GM12872 (cell line): ENCODE data around the gene MEMO1.

ENCODE experiments used
- TF ChIP-seq, protein P1 (sequence below): IDR thresholded peaks from 3 replicates; pipeline ENCODE4 v1.5.1; 2011; ENCODE audit warnings: low read depth, mild to moderate bottlenecking, low read length, moderate library complexity; ENCODE audit not compliant: insufficient read depth

MEMO1 gene

DNA sequence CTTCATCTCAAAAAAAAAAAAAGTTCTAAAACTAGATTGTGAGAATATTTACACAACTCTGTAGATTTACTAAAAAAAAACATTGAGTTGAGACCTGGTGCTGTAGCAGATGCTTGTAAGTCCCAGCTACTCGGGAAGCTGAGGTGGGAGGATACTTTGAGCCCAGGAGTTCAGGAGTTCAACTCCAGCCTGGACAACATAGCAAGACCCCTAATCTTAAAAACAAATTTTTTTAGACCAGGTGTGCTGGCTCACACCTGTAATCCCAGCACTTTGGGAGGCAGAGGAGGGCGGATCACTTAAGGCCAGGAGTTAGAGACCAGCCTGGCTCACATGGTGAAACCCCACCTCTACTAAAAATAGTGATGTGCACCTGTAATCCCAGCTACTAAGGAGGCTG is 108.9 kb downstream of the MEMO1 start:
- TF ChIP-seq, protein P1, sequence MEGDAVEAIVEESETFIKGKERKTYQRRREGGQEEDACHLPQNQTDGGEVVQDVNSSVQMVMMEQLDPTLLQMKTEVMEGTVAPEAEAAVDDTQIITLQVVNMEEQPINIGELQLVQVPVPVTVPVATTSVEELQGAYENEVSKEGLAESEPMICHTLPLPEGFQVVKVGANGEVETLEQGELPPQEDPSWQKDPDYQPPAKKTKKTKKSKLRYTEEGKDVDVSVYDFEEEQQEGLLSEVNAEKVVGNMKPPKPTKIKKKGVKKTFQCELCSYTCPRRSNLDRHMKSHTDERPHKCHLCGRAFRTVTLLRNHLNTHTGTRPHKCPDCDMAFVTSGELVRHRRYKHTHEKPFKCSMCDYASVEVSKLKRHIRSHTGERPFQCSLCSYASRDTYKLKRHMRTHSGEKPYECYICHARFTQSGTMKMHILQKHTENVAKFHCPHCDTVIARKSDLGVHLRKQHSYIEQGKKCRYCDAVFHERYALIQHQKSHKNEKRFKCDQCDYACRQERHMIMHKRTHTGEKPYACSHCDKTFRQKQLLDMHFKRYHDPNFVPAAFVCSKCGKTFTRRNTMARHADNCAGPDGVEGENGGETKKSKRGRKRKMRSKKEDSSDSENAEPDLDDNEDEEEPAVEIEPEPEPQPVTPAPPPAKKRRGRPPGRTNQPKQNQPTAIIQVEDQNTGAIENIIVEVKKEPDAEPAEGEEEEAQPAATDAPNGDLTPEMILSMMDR, result no peak

DNA sequence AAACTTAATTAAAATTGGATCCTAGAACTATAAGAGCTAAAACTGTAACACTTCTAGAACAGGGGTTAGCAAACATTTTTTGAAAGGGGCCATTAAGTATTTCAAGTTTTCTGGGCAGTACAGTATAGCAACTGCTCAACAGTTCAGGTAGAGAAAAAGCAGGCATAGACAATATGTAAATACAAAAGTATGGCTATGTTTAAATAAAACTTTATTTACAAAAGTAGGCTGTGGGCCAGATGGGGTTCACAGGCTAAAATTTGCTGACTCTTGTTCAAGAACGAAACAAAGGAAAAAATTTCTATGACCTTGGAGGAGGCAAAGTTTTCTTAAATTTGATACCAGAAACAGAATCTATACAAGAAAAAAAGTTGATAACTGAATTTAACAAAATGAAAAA is 114.5 kb downstream of the MEMO1 start:
- TF ChIP-seq, protein P1, result no peak

DNA sequence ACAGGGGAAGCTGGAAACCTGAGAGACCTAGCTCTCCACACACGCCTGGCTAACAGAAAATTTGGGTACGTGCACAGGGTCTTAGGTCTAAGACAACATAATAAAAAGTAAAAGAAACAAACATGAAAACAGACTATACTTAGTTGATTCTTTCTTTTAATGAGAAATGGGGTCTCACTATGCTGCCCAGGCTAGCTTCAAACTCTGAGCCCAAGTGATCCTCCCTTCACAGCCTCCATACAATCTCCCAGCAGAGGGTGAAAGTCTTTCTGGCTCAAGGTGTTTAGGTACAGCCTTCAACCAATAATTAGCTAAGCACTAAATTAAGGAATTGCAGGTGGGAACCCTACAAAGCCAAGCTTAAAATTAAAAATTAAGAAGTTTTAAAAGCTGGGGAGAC is 116.2 kb downstream of the MEMO1 start:
- TF ChIP-seq, protein P1, result no peak

DNA sequence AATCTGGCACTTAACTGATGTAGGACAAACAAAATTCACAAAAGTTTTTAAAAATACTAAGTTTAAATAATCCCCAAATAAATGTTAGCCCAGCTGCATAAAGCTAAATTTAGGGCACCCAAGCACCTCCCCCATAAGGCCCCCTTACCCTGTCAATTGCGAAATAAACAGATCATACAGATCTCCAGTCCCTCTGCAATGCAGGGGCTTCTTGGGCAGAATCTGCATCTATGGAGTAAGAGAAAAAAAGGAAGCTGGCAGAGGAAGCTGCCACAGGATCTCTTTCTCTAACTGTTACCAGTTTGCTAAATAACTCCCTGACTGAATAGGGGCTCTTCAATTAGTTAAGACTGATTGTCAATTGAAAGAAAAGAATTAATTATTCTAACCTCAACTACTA is 117.7 kb downstream of the MEMO1 start:
- TF ChIP-seq, protein P1, result no peak

DNA sequence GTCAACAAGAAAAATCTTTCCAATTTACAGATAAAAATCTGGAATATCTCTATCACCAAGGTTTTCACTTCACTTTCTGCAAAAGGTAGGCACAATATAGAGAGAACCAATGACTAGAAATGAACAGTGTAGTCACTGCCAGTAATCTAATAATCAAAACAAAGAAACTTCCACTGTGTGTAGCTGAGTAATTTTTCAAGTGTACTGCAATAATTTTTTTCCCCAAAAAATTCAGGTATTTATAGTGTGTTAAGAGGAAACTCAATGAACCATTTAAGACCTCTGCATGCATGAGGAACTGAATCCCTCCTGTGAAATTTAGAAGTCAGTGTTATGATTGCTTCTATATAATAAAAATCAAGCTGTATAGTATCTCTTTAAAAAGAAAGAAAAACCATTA is 121.8 kb downstream of the MEMO1 start:
- TF ChIP-seq, protein P1, result no peak

DNA sequence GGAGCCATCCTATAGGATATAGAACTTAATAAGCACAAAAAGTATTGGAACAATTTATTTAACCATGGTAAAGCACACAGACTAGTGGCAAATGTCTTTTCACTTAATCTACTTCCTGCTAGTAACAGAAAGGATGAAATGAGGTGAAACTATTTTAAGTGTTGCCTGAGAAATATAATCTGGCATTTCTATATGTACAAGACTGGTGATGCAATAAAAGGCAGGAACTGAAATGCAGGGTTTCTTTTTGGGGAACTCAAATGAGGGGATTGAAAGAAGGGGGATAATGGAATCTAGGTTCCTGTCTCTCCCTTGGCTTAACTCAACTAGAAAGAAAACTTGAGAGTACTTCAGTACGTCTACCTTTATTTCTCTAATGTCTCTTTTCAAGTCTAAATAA is 122.3 kb downstream of the MEMO1 start:
- TF ChIP-seq, protein P1, result no peak

DNA sequence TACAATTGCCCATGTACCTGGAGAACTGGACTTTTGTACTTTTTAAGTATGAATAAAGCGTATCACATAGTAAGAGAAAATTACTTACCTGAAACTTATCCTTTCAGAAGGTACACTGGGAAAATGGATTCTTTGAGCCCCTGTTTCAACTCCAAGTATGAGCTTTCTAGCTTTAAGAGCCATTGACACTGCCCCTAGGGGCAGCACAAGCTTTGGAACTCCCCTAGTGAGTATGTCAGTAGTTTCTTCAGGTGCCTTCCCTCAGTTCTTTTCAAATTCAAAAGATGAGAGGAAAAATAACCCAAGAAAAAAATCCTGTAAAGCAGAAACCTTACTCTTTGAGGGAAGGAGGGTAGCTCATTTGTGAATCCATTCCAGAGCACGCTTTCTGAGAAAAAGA is 124.1 kb downstream of the MEMO1 start:
- TF ChIP-seq, protein P1, result peak; percentile 54

DNA sequence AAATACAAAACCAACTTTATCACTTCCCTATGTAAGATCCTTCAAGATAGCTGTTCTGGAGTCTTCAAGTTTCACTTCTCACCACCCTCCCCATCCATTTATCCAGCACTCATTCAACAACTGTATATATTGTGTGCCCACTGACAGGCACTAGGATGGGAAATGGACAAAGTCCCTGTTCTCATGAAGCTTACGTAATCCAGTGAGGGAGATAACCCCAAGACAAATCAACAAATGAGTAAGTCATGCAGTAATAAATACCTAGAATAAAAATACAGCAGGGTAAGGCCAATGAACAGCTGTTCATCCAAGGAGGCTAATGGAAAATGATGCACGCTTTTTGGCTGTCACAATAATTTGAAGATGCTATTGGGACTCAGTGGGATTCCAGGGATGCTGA is 133.8 kb downstream of the MEMO1 start:
- TF ChIP-seq, protein P1, result no peak
